K562 treated with DMSO at 1 percent for 48 hours (cell line): Measurements from ENCODE around the gene TRIM45. TPM values are rescaled to one million over a fixed set of nuclear protein-coding genes. Genes with fewer than 3 reads are reported as not detected.

ENCODE experiments used
- total RNA-seq: library from RNA; unstranded; fragments of 300-600 nt; gene quantifications from 2 replicates; pipeline ENCODE4 v1.2.3, GENCODE V29; 2022; ENCODE audit warnings: low replicate concordance; ENCODE audit errors: extremely low read depth

TRIM45 gene, protein sequence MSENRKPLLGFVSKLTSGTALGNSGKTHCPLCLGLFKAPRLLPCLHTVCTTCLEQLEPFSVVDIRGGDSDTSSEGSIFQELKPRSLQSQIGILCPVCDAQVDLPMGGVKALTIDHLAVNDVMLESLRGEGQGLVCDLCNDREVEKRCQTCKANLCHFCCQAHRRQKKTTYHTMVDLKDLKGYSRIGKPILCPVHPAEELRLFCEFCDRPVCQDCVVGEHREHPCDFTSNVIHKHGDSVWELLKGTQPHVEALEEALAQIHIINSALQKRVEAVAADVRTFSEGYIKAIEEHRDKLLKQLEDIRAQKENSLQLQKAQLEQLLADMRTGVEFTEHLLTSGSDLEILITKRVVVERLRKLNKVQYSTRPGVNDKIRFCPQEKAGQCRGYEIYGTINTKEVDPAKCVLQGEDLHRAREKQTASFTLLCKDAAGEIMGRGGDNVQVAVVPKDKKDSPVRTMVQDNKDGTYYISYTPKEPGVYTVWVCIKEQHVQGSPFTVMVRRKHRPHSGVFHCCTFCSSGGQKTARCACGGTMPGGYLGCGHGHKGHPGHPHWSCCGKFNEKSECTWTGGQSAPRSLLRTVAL
- not detected in 2 replicates for total RNA-seq

DNA sequence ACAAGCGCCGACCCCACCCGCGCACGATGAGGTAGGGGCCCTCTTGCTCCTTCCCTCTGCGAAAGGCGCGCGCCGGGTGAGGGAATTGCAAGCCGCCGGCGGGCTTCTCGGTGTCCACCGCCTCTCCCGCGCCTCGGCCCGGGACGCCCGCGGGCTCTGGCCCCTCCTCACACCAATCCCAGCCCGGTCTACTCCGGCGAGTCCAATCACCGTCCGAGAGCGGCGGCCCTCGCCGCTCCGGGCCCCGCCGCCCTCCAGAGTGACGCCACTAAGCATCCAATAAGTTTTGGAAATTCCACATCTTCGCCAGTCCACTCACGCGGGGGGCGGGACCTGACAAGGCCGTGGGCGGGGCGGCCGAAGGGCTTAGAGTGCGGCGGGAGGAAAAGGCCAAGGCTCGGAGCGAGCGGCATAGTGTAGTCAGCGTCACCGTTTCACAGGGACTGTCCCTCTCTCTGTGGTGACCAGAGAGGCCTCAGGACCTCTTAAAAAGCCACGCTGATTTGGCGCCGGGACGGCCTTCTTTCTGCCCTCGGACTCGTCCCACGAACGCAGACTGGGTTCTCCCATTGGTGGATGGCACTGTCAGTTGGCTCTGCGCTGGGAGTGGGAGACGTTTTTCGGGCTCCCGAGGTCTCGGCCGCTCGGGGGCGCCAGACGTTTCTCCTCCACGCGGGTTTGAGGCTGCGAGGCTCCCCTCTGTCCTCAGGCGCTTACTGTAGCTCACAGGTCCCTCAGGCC is at the start of gene TRIM45:
TSS of gene TRIM45 (minus strand) at position 161 of the 741 bp plus-strand sequence. CDS start 548 bp downstream, outside the sequence.

Other genes with a start within 250 kb of the TRIM45 start
- gene PTGFRN, start 211.8 kb downstream of the TRIM45 start, total RNA-seq = not detected in 2 replicates
- gene CD101, start 120.0 kb downstream of the TRIM45 start, total RNA-seq = not detected in 2 replicates
- gene TTF2, start 61.4 kb downstream of the TRIM45 start, total RNA-seq = not detected in 2 replicates
- not detected in 2 replicates for gene VTCN1, start 89.2 kb upstream of the TRIM45 start, total RNA-seq
- not detected in 2 replicates for gene MAN1A2, start 245.7 kb upstream of the TRIM45 start, total RNA-seq